Astrocyte of the spinal cord (primary cell): ENCODE results near the gene HAUS5.

ENCODE experiments used
- DNase-seq: peaks from one replicate; pipeline ENCODE4 v3.0.0; 2011; ENCODE audit warnings: low read depth, low spot score
- H3K4me3 ChIP-seq: 2 replicates; pipeline ENCODE4 v1.5.1; 2011; ENCODE audit warnings: low read depth, mild to moderate bottlenecking, low read length, moderate library complexity
- in situ Hi-C: cut with HindIII; loops from 2 replicates; pipeline ENCODE4 v1.10.0; 2017; ENCODE audit warnings: low sequenced_read_pairs
- TF ChIP-seq, protein P1 (sequence below): IDR thresholded peaks from 2 replicates; pipeline ENCODE4 v1.5.1; 2012; ENCODE audit warnings: low read depth, mild to moderate bottlenecking, low read length, inconsistent platforms

Gene HAUS5, protein sequence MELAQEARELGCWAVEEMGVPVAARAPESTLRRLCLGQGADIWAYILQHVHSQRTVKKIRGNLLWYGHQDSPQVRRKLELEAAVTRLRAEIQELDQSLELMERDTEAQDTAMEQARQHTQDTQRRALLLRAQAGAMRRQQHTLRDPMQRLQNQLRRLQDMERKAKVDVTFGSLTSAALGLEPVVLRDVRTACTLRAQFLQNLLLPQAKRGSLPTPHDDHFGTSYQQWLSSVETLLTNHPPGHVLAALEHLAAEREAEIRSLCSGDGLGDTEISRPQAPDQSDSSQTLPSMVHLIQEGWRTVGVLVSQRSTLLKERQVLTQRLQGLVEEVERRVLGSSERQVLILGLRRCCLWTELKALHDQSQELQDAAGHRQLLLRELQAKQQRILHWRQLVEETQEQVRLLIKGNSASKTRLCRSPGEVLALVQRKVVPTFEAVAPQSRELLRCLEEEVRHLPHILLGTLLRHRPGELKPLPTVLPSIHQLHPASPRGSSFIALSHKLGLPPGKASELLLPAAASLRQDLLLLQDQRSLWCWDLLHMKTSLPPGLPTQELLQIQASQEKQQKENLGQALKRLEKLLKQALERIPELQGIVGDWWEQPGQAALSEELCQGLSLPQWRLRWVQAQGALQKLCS

DNA sequence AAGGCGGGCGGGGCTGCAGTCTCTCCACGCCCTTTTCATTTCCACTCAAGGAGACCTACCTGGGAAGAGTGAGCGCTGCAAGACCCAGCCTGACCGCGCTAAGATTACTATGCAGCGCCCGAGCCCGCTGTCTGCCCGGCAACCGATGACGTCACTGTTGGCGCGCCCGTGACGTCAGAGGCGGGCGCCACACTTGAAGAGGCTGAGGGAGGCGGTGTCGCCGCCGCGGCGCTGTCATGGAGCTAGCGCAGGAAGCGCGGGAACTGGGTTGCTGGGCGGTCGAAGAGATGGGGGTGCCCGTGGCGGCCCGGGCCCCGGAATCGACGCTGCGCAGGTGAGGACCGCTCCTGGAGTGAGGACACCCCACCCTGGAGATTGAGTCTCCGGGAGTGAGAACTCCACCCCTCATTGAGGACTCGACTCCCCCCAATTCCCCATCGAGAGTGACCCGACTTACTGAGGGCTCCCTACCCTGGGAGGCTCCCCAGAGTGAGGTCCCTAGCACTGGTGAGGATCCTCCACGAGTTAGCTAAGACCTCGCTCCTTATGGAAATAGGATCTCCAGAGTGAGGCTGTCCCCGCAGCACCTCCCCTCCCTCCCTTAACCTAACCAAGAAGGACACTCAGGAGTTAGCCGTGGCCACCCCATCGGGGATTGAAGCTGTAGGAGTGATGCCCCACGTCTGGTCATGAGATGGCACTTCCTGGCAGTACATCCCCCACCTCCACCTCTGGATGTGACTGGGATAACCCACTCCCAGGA, at the start of gene HAUS5:
Gene HAUS5, plus strand, starts transcription at position 177 of the 763 bp plus-strand sequence. Its CDS starts 60 bp downstream, at position 237.
- TF ChIP-seq, protein P1, sequence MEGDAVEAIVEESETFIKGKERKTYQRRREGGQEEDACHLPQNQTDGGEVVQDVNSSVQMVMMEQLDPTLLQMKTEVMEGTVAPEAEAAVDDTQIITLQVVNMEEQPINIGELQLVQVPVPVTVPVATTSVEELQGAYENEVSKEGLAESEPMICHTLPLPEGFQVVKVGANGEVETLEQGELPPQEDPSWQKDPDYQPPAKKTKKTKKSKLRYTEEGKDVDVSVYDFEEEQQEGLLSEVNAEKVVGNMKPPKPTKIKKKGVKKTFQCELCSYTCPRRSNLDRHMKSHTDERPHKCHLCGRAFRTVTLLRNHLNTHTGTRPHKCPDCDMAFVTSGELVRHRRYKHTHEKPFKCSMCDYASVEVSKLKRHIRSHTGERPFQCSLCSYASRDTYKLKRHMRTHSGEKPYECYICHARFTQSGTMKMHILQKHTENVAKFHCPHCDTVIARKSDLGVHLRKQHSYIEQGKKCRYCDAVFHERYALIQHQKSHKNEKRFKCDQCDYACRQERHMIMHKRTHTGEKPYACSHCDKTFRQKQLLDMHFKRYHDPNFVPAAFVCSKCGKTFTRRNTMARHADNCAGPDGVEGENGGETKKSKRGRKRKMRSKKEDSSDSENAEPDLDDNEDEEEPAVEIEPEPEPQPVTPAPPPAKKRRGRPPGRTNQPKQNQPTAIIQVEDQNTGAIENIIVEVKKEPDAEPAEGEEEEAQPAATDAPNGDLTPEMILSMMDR, result no peak
- in situ Hi-C loops, result no loop called here
- peak within 1 kb of the TSS; percentile 94 for H3K4me3 ChIP-seq
- DNase-seq, result peak; percentile 95

DNA sequence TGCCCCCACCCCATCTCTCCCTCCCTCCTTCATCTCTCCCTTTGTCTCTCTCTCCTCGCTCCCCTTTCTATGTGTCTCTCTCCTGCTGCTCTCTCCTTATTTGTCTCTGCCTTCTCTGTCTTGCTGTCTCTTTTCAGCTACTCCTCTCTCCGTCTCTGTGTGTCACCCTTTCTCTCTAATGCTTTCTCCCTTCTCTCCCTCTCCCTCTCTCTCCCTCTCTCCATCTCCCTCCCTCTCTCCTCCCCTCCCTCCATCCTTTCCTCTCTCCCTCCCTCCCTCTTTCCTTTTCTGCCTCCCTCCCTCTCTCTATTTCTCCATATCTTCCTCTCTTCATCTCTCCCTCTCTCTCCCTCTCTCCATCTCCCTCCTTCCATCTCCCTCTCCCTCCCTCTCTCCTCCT, 49.8 kb upstream of the HAUS5 start:
- in situ Hi-C loops, result no loop called here
- no peak for DNase-seq
- TF ChIP-seq, protein P1, result no peak
- H3K4me3 ChIP-seq, result no peak overlapping the region

DNA sequence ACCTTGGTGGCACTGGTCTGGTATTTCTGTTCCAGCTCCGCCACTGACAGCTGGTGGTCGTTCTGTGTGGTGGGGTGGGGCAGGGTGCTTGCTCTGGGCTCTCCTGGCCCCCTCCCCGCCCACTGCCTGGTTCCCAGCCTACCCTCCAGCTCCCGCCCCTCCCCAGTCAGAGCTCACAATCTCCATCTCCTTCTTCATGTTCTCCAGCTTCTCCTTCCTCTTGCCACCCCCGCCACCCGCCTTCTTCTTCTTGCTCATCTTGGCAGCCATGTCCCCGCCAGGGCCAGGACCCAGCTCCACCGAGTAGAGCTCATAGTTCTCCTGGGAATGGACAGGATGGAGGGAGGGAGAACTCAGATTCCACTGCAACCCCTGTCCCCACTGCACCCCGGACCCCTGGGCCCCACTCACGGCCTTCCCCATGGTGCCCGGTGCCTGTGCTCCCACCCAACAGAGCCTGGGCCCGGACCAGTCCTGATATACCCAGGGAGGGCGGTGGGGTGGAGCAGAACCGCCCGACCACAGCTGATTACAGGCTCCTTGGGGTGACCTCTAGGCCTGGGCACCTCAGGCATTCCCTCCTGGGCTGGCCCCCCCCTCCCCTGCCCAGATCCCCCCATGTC, 49.2 kb upstream of the HAUS5 start, which contains the start of gene ATP4A:
Gene ATP4A, minus strand, starts transcription at position 452 of the 623 bp plus-strand sequence. Its CDS starts 29 bp downstream, at position 423.
- DNase-seq, result no peak
- TF ChIP-seq, protein P1, result no peak
- in situ Hi-C loops, result no loop called here
- no peak within 1 kb of the TSS for H3K4me3 ChIP-seq

DNA sequence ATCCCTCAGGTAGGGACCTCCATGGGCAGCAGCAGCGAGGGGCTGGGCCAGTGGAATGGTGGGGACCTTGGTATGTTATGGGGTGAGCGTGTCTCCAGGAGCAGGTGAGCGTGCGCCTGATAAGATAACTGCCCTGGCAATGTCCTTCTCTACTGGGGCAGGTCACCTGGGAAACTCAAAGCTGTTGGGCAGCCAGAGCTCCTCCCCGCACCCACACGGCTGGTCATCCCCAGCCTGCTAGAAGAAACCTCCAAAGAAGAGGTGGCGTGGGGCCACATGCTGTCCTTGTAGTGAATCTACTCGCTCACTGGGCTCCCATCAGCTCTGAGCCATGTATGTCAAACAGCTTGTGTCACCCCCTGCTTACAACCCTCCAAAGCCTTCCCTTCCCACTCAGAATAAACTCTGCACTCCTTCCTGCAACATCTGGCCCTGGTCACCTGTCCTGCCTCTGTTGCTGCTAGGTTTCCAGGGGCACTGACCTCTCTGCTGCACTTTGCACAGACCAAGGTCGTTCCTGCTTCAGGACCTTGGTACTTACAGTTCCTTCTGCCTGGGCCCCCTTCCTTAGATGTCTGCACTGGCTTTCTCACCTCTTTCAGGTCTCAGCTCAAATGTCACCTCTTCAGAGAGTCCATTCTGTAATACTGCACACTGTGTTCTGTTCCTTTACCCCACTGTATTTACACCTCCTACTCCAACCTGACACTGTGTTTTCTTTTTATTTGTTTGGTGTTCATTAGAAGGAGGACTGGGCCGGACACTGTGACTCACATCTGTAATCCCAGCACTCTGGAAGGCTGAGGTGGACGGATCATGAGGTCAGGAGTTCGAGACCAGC, 47.3 kb upstream of the HAUS5 start:
- H3K4me3 ChIP-seq, result no peak overlapping the region
- DNase-seq, result no peak
- TF ChIP-seq, protein P1, result no peak
- in situ Hi-C loops, result no loop called here

DNA sequence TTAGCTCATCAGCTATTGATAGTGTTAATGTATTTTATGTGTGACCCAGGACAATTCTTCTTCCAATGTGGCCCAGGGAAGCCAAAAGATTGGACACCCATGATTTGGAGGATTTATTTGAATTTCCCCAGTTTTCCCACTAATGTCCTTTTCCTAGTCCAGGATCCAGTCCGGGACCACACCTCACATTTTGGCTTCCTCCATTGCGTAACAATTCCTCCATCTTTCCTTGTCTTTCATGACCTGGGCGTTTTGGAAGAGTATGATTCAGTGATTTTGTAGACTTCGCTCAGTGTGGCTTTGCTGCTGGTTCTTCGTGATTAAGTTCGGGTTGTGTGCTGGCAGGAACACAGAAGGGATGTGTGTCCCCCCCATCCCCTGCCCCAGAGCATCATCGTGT, 45.8 kb upstream of the HAUS5 start:
- in situ Hi-C loops, result no loop called here
- H3K4me3 ChIP-seq, result no peak overlapping the region
- no peak for DNase-seq
- TF ChIP-seq, protein P1, result no peak
